A549 (cell line): ENCODE data around the gene RNF213.

ENCODE experiments used
- CTCF ChIP-seq: fragments of >200 bp; sonication (Bioruptor Twin); formaldehyde crosslinking; IDR thresholded peaks from 3 replicates; pipeline ENCODE4 v1.5.1; 2016
- E2F6 ChIP-seq: IDR thresholded peaks from 2 replicates; pipeline ENCODE4 v1.6.1; 2012; ENCODE audit warnings: low read depth, borderline replicate concordance
- ELK1 ChIP-seq: fragments of 150-350 bp; IDR thresholded peaks from 2 replicates; pipeline ENCODE4 v1.6.1; 2014; ENCODE audit warnings: low read depth, mild to moderate bottlenecking, low read length
- EP300 ChIP-seq, 2 experiments: fragments of >200 bp; sonication (Bioruptor Twin); formaldehyde crosslinking; IDR thresholded peaks; 2 replicates in 1 of 2; 3 replicates in 1 of 2; pipeline ENCODE4 v1.6.1; 2016 to 2017
- FOSL2 ChIP-seq, 2 experiments: fragments of 450-650 bp in 1 of 2; fragments of >200 bp in 1 of 2; sonication (Bioruptor Twin) in 1 of 2; formaldehyde crosslinking; IDR thresholded peaks; 2 replicates each; pipeline versions ENCODE4 v1.5.0 to v1.6.1; 2016 to 2020; ENCODE audit warnings: mild to moderate bottlenecking in 1 of 2, moderate library complexity in 1 of 2
- HDAC2 ChIP-seq: fragments of 200-600 bp; sonication (generic); IDR thresholded peaks from 2 replicates; pipeline ENCODE4 v1.6.1; 2016
- HES2 ChIP-seq: fragments of >200 bp; sonication (Bioruptor Twin); formaldehyde crosslinking; IDR thresholded peaks from 2 replicates; pipeline ENCODE4 v1.6.1; 2016
- KDM1A ChIP-seq: fragments of 200-600 bp; sonication (generic); IDR thresholded peaks from 2 replicates; pipeline ENCODE4 v1.6.1; 2016; ENCODE audit warnings: low read depth, mild to moderate bottlenecking
- MAFK ChIP-seq: fragments of 450-650 bp; IDR thresholded peaks from 2 replicates; pipeline ENCODE4 v1.6.1; 2014; ENCODE audit not compliant: partially characterized antibody
- MYC ChIP-seq: IDR thresholded peaks from 2 replicates; pipeline ENCODE4 v1.6.1; 2012; ENCODE audit warnings: mild to moderate bottlenecking, inconsistent platforms, low read length, improper control_type of control experiment, borderline replicate concordance
- POLR2A ChIP-seq: IDR thresholded peaks from 2 replicates; pipeline ENCODE4 v1.6.1; 2012; ENCODE audit warnings: mild to moderate bottlenecking, low read length
- USF2 ChIP-seq: fragments of 450-650 bp; IDR thresholded peaks from 2 replicates; pipeline ENCODE4 v1.6.1; 2014; ENCODE audit warnings: antibody characterized with exemption

- no peak for TF ChIP-seq E2F6
- no peak for TF ChIP-seq CTCF
- no peak for TF ChIP-seq KDM1A
- no peak for TF ChIP-seq HDAC2
- TF ChIP-seq USF2, result no peak
- TF ChIP-seq POLR2A, result no peak
- TF ChIP-seq MYC, result no peak
- TF ChIP-seq HES2, result no peak
- TF ChIP-seq ELK1, result no peak
- TF ChIP-seq EP300 (IDR thresholded peaks at IDR 0.05), result no peak; a peak in 1 of 5 replicates
- TF ChIP-seq FOSL2 (IDR thresholded peaks at IDR 0.05), result no peak
- TF ChIP-seq FOSL2 (CRISPR knock-in tag; IDR thresholded peaks at IDR 0.05), result no peak
- no peak for TF ChIP-seq MAFK
Measured at GRCh38 chr17:80372922-80373570, 112.4 kb downstream of the RNF213 start.
